ENCODE results near the gene SPOCD1.

The SPOCD1 gene

GRCh38 chr1:31755197-31755611, 60.6 kb downstream of the SPOCD1 start:
- TF ChIP-seq ZBTB7A (IDR thresholded peaks at IDR 0.05; ENCODE audit: low read depth) (no peak), TAF1 (IDR thresholded peaks at IDR 0.05; ENCODE audit: low read depth) (no peak), TCF12 (IDR thresholded peaks at IDR 0.05; ENCODE audit: low read depth) (no peak), EGR1 (IDR thresholded peaks at IDR 0.05) (no peak), CEBPB (IDR thresholded peaks at IDR 0.05) (no peak)

GRCh38 chr1:31754397-31754796, 61.4 kb downstream of the SPOCD1 start:
- TF ChIP-seq TAF1 (IDR thresholded peaks at IDR 0.05; ENCODE audit: low read depth) (no peak), CEBPB (IDR thresholded peaks at IDR 0.05) (no peak), FOXM1 (IDR thresholded peaks at IDR 0.05; ENCODE audit: borderline replicate concordance, low read depth) (no peak), REST (IDR thresholded peaks at IDR 0.05; ENCODE audit: low read depth) (no peak), RAD21 (IDR thresholded peaks at IDR 0.05; ENCODE audit: low read depth) (no peak), NFIC (IDR thresholded peaks at IDR 0.05) (no peak), MAX (IDR thresholded peaks at IDR 0.05) (no peak), YY1 (IDR thresholded peaks at IDR 0.05; ENCODE audit: low read depth) (no peak), USF1 (IDR thresholded peaks at IDR 0.05) (no peak), ZBTB7A (IDR thresholded peaks at IDR 0.05; ENCODE audit: low read depth) (no peak), CREB1 (IDR thresholded peaks at IDR 0.05; ENCODE audit: low read depth) (no peak), EGR1 (IDR thresholded peaks at IDR 0.05) (no peak), TEAD4 (IDR thresholded peaks at IDR 0.05) (no peak), TCF12 (IDR thresholded peaks at IDR 0.05; ENCODE audit: low read depth) (no peak), EP300 (IDR thresholded peaks at IDR 0.05; ENCODE audit: borderline replicate concordance) (no peak)

GRCh38 chr1:31753707-31754349, 62.0 kb downstream of the SPOCD1 start:
- TF ChIP-seq NFIC (IDR thresholded peaks at IDR 0.05) (peak; percentile 38; the same call in 1 of the 2 replicates), MAX (IDR thresholded peaks at IDR 0.05) (0 out of 2 replicates have a peak, but pooled peaks have one; percentile 22), ZBTB7A (IDR thresholded peaks at IDR 0.05; ENCODE audit: low read depth) (no peak)

- TF ChIP-seq REST (IDR thresholded peaks at IDR 0.05; ENCODE audit: low read depth) (no peak), ZBTB7A (IDR thresholded peaks at IDR 0.05; ENCODE audit: low read depth) (no peak), YY1 (IDR thresholded peaks at IDR 0.05; ENCODE audit: low read depth) (no peak), TCF12 (IDR thresholded peaks at IDR 0.05; ENCODE audit: low read depth) (no peak), RAD21 (IDR thresholded peaks at IDR 0.05; ENCODE audit: low read depth) (no peak), MAX (IDR thresholded peaks at IDR 0.05) (no peak)
Observed at GRCh38 chr1:31752952-31753475, 62.8 kb downstream of the SPOCD1 start.

- TF ChIP-seq MAX (IDR thresholded peaks at IDR 0.05): no peak
- TF ChIP-seq CREB1 (IDR thresholded peaks at IDR 0.05; ENCODE audit: low read depth): no peak
- no peak for TF ChIP-seq NFIC (IDR thresholded peaks at IDR 0.05)
- TF ChIP-seq EGR1 (IDR thresholded peaks at IDR 0.05): no peak
- no peak for TF ChIP-seq EP300 (IDR thresholded peaks at IDR 0.05; ENCODE audit: borderline replicate concordance)
- TF ChIP-seq TAF1 (IDR thresholded peaks at IDR 0.05; ENCODE audit: low read depth): no peak
- TF ChIP-seq RAD21 (IDR thresholded peaks at IDR 0.05; ENCODE audit: low read depth): no peak
- no peak for TF ChIP-seq TCF12 (IDR thresholded peaks at IDR 0.05; ENCODE audit: low read depth)
- no peak for TF ChIP-seq ZBTB7A (IDR thresholded peaks at IDR 0.05; ENCODE audit: low read depth)
- no peak for TF ChIP-seq FOXM1 (IDR thresholded peaks at IDR 0.05; ENCODE audit: borderline replicate concordance, low read depth)
- no peak for TF ChIP-seq TEAD4 (IDR thresholded peaks at IDR 0.05)
Observed at GRCh38 chr1:31752258-31752657, 63.6 kb downstream of the SPOCD1 start.

- TF ChIP-seq CEBPB (IDR thresholded peaks at IDR 0.05) (no peak), MAX (IDR thresholded peaks at IDR 0.05) (no peak), TAF1 (IDR thresholded peaks at IDR 0.05; ENCODE audit: low read depth) (no peak), EP300 (IDR thresholded peaks at IDR 0.05; ENCODE audit: borderline replicate concordance) (no peak)
Observed at GRCh38 chr1:31751822-31752241, 64.0 kb downstream of the SPOCD1 start.

Measured in Ishikawa (cell line).